Measurements from ENCODE around the gene SDR42E1.

- TF ChIP-seq, protein P1, sequence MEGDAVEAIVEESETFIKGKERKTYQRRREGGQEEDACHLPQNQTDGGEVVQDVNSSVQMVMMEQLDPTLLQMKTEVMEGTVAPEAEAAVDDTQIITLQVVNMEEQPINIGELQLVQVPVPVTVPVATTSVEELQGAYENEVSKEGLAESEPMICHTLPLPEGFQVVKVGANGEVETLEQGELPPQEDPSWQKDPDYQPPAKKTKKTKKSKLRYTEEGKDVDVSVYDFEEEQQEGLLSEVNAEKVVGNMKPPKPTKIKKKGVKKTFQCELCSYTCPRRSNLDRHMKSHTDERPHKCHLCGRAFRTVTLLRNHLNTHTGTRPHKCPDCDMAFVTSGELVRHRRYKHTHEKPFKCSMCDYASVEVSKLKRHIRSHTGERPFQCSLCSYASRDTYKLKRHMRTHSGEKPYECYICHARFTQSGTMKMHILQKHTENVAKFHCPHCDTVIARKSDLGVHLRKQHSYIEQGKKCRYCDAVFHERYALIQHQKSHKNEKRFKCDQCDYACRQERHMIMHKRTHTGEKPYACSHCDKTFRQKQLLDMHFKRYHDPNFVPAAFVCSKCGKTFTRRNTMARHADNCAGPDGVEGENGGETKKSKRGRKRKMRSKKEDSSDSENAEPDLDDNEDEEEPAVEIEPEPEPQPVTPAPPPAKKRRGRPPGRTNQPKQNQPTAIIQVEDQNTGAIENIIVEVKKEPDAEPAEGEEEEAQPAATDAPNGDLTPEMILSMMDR (optimal IDR thresholded peaks at IDR 0.05 in 1 of 3, IDR thresholded peaks at IDR 0.05 in 1 of 3, conservative IDR thresholded peaks at IDR 0.05 in 1 of 3; ENCODE audit: extremely low read depth in 1 of 3, insufficient read depth in 2 of 3, low read length in 3 of 3), result peak; percentile 44 to 70 (median 57)
- TF ChIP-seq EZH2 (IDR thresholded peaks at IDR 0.05; ENCODE audit: low read length), result no peak
Measured at GRCh38 chr16:82016263-82016662, 5.0 kb upstream of the SDR42E1 start.

All from keratinocyte (primary cell).